HepG2 (cell line): ENCODE data around the gene PSENEN. TPM values are rescaled to one million over a fixed set of nuclear protein-coding genes. Genes with fewer than 3 reads are reported as not detected.

Experiments
- ATAC-seq: fragments of 200-7000 bp; cut with Tn5 transposase; 3 replicates; pipeline ENCODE4 v1.9.1; 2020; ENCODE audit warnings: mild to moderate bottlenecking, moderate library complexity
- BruUV-seq: library from RNA; stranded (reverse); fragments of 400-500 nt; replicated peaks from 2 replicates; lab custom pipeline; 2021; lab: Mats Ljungman, UMichigan
- CTCF ChIA-PET: fragments of 300-600 bp; formaldehyde crosslinking; extraction: SDS; loops from one replicate; lab custom pipeline; 2021; ENCODE audit warnings: low total read pairs, inconsistent platforms, low intra/inter-chr PET ratio; lab: Yijun Ruan, JAX
- POLR2A ChIA-PET: fragments of 350-600 bp; sonication (Branson Sonifier 250); formaldehyde crosslinking; loops from one replicate; lab custom pipeline; 2020; ENCODE audit warnings: antibody characterized with exemption, inconsistent platforms; lab: Yijun Ruan, JAX
- DNase-seq: peaks from one replicate; pipeline ENCODE4 v3.0.0-alpha.2; 2015; ENCODE audit warnings: low spot score
- FAIRE-seq: peaks from 3 replicates; lab custom pipeline; 2011; peaks lifted over from hg19 to GRCh38; lab: Jason Lieb, UNC
- H2AFZ ChIP-seq: one replicate; pipeline ENCODE4 v1.6.1; 2011; ENCODE audit warnings: low read length, inconsistent platforms
- H3K27ac ChIP-seq: fragments of 300-600 bp; 3 replicates; pipeline ENCODE4 v1.8.0; 2011; ENCODE audit warnings: mixed run types, mild to moderate bottlenecking, mixed read lengths, low read length, inconsistent platforms; ENCODE audit not compliant: insufficient read depth; ENCODE audit errors: extremely low read length
- H3K27me3 ChIP-seq, 2 experiments: fragments of 200-600 bp in 1 of 2; 2 replicates in 1 of 2; 3 replicates in 1 of 2; pipeline versions ENCODE4 v1.6.0 to v1.8.0; 2011; ENCODE audit warnings: low read length in 2 of 2, mild to moderate bottlenecking in 2 of 2, moderate library complexity in 2 of 2, inconsistent platforms in 1 of 2; ENCODE audit not compliant: insufficient read depth in 2 of 2, control insufficient read depth in 1 of 2
- H3K36me3 ChIP-seq, 2 experiments: fragments of 200-600 bp in 1 of 2; replicated peaks in 1 of 2; 2 replicates in 1 of 2; 3 replicates in 1 of 2; pipeline versions ENCODE4 v1.5.1 to v1.8.0; 2011; ENCODE audit warnings: low read length in 2 of 2, inconsistent platforms in 1 of 2; ENCODE audit not compliant: insufficient read depth in 2 of 2, control insufficient read depth in 1 of 2
- H3K4me1 ChIP-seq: 2 replicates; pipeline ENCODE4 v1.5.1; 2012; ENCODE audit warnings: low read length, inconsistent platforms; ENCODE audit not compliant: insufficient read depth
- H3K4me2 ChIP-seq: 2 replicates; pipeline ENCODE4 v1.6.0; 2011; ENCODE audit warnings: low read depth, low read length, inconsistent platforms
- H3K4me3 ChIP-seq, 3 experiments: fragments of 200-600 bp in 1 of 3; sonication (generic), shearing (Covaris generic) in 1 of 3; replicated peaks in 1 of 3; 2 replicates each; pipeline ENCODE4 v1.5.1; 2011 to 2016; ENCODE audit warnings: low read length in 3 of 3, inconsistent platforms in 2 of 3, low read depth in 2 of 3, mild to moderate bottlenecking in 2 of 3, control low read depth in 1 of 3, mixed read lengths in 1 of 3; ENCODE audit not compliant: insufficient read depth in 1 of 3
- H3K79me2 ChIP-seq: one replicate; pipeline ENCODE4 v1.6.1; 2011; ENCODE audit warnings: low read length, inconsistent platforms; ENCODE audit not compliant: insufficient read depth
- H3K9ac ChIP-seq: 2 replicates; pipeline ENCODE4 v1.6.0; 2011; ENCODE audit warnings: mild to moderate bottlenecking, low read depth, low read length, inconsistent platforms; ENCODE audit not compliant: insufficient read depth
- H3K9me3 ChIP-seq: 2 replicates; pipeline ENCODE4 v1.5.1; 2012; ENCODE audit warnings: mild to moderate bottlenecking, low read length
- H4K20me1 ChIP-seq: 2 replicates; pipeline ENCODE4 v1.6.0; 2011; ENCODE audit warnings: inconsistent platforms, mild to moderate bottlenecking, low read length, moderate library complexity; ENCODE audit not compliant: insufficient read depth
- CREB1 ChIP-seq, 2 experiments: fragments of 450-650 bp in 1 of 2; IDR thresholded peaks; 2 replicates each; pipeline ENCODE4 v1.6.1; 2016 to 2017; ENCODE audit warnings: control low read depth in 1 of 2, mild to moderate bottlenecking in 1 of 2, missing compliant biosample characterization in 1 of 2, missing genetic modification characterization in 1 of 2
- DMAP1 ChIP-seq: IDR thresholded peaks from 2 replicates; pipeline ENCODE4 v1.6.1; 2016
- HHEX ChIP-seq: IDR thresholded peaks from 2 replicates; pipeline ENCODE4 v1.6.1; 2016; ENCODE audit warnings: control low read depth
- JUN ChIP-seq: sonication (generic); formaldehyde crosslinking; IDR thresholded peaks from 2 replicates; pipeline ENCODE4 v1.4.0; 2020; ENCODE audit warnings: mild to moderate bottlenecking, missing genetic modification reagents
- KAT2B ChIP-seq: fragments of 150-350 bp; IDR thresholded peaks from 2 replicates; pipeline ENCODE4 v1.6.1; 2014; ENCODE audit warnings: low read depth, low read length, borderline replicate concordance
- NFE2L1 ChIP-seq: sonication (generic); formaldehyde crosslinking; IDR thresholded peaks from 2 replicates; pipeline ENCODE4 v1.4.0; 2020; ENCODE audit warnings: missing genetic modification reagents, mild to moderate bottlenecking, borderline replicate concordance
- RBM22 ChIP-seq: fragments of 200-400 bp; formaldehyde crosslinking; optimal IDR thresholded peaks from 2 replicates; pipeline ENCODE3; 2017; ENCODE audit warnings: mild to moderate bottlenecking, low read length, moderate library complexity
- ZC3H4 ChIP-seq: sonication (generic); formaldehyde crosslinking; IDR thresholded peaks from 2 replicates; pipeline ENCODE4 v1.4.0; 2020; ENCODE audit warnings: missing genetic modification reagents, borderline replicate concordance
- ZFP37 ChIP-seq: sonication (generic); formaldehyde crosslinking; IDR thresholded peaks from 2 replicates; pipeline ENCODE4 v1.4.0; 2020; ENCODE audit warnings: missing genetic modification reagents, borderline replicate concordance
- ZFP62 ChIP-seq: sonication (generic); formaldehyde crosslinking; IDR thresholded peaks from 2 replicates; pipeline ENCODE4 v1.4.0; 2020; ENCODE audit warnings: missing genetic modification reagents
- ZNF30 ChIP-seq: sonication (generic); formaldehyde crosslinking; IDR thresholded peaks from 2 replicates; pipeline ENCODE4 v1.5.0; 2020; ENCODE audit warnings: mild to moderate bottlenecking, missing genetic modification reagents
- ZNF501 ChIP-seq: sonication (generic); formaldehyde crosslinking; IDR thresholded peaks from 2 replicates; pipeline ENCODE4 v1.5.1; 2020; ENCODE audit warnings: mild to moderate bottlenecking, moderate library complexity, missing genetic modification reagents
- ZNF652 ChIP-seq: IDR thresholded peaks from 2 replicates; pipeline ENCODE4 v1.6.1; 2016; ENCODE audit warnings: low read depth, borderline replicate concordance
- ZNF790 ChIP-seq: sonication (generic); formaldehyde crosslinking; IDR thresholded peaks from 2 replicates; pipeline ENCODE4 v1.8.0; 2022; ENCODE audit warnings: missing genetic modification reagents, mild to moderate bottlenecking, borderline replicate concordance
- ZZZ3 ChIP-seq: sonication (generic); formaldehyde crosslinking; IDR thresholded peaks from 2 replicates; pipeline ENCODE4 v1.4.0; 2020; ENCODE audit warnings: missing genetic modification reagents, mild to moderate bottlenecking, borderline replicate concordance
- WGBS: methylation state at CpG from one replicate; pipeline ENCODE4 v1.1.6; 2017; ENCODE audit warnings: low lambda C conversion rate; 5-methylcytosine and 5-hydroxymethylcytosine counted together
- in situ Hi-C: cut with HindIII; loops from 2 replicates; pipeline ENCODE4 v1.10.0; 2017; ENCODE audit warnings: low pct_unique_long_range_greater_than_20kb; ENCODE audit not compliant: extremely low pct_ligation_motif_present
- intact Hi-C: fragments of 100-400 bp; cut with micrococcal nuclease; formaldehyde crosslinking; loops from one replicate; pipeline ENCODE4 v1.10.0; 2022; ENCODE audit not compliant: unreplicated experiment
- polyA plus RNA-seq, 8 experiments: library from polyadenylated mRNA; depleted of rRNA in 3 of 8; stranded (reverse) in 7 of 8; unstranded in 1 of 8; fragments of >200 nt; fragmentation: Illumina TruSeq in 4 of 8; extraction: Trizol in 4 of 8; gene quantifications; 2 replicates each; pipeline versions ENCODE4 v1.2.1 to v1.2.3, GENCODE V29; 2011 to 2016; ENCODE audit warnings: low read depth in 4 of 8, missing spikeins in 1 of 8, mixed read lengths in 1 of 8; ENCODE audit not compliant: insufficient read depth in 1 of 8
- total RNA-seq, 5 experiments: library from RNA; depleted of rRNA; stranded (reverse); fragments of >200 nt; fragmentation: Illumina TruSeq; extraction: Trizol; gene quantifications; 2 replicates each; pipeline ENCODE4 v1.2.3, GENCODE V29; 2016; ENCODE audit warnings: low read depth in 1 of 5
- TF ChIP-seq, protein P1 (sequence below): sonication (generic); formaldehyde crosslinking; IDR thresholded peaks from 2 replicates; pipeline ENCODE4 v1.8.1; 2022; ENCODE audit warnings: mild to moderate bottlenecking, missing genetic modification reagents
- TF ChIP-seq, protein P2 (sequence below): sonication (generic); formaldehyde crosslinking; IDR thresholded peaks from 2 replicates; pipeline ENCODE4; 2020; ENCODE audit warnings: missing genetic modification reagents, mild to moderate bottlenecking, borderline replicate concordance
- TF ChIP-seq, protein P3 (sequence below): sonication (generic); formaldehyde crosslinking; IDR thresholded peaks from 2 replicates; pipeline ENCODE4 v1.8.0; 2022; ENCODE audit warnings: mild to moderate bottlenecking, missing genetic modification reagents; ENCODE audit not compliant: insufficient replicate concordance
- TF ChIP-seq, protein P4 (sequence below): sonication (generic); formaldehyde crosslinking; IDR thresholded peaks from 2 replicates; pipeline ENCODE4 v1.5.0; 2020; ENCODE audit warnings: missing genetic modification reagents

PSENEN gene
- total and polyA plus RNA-seq, 2 of the 13 experiments (the other 11 are each of a cell fraction or from before 2014, with no cell fraction given), result 16.9 to 34.2 TPM

DNA sequence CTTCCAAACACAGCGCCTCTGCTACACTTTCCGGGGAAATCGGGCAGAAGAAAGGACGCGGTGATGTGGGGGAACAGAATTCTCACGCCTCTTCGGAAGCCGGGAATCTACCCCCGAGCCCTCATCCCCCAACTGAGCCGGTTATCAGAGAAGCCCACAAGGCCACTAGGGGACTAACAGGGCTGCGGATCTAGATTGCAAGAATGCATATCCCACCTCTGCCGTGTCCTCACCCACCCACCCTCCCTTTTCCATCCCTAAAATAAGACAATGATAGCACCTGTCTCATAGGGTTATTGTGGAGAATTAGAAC, 4.3 kb upstream of the PSENEN start:
- POLR2A ChIA-PET, result interaction anchor here (0.8 to 4.6 kb wide), 23 partner anchors 7 to 190 kb away, joined by 3 to 69 read pairs (median 5); partner anchors contain the start of genes COX6B1, HAUS5, HSPB6 and LIN37
- Histone ChIP-seq H3K4me3 (peak overlapping the region; percentile 50 to 84 (median 62); a peak in 5 of 6 replicates), H4K20me1 (no peaks in the 10 kb centered on the region), H3K27ac (peak overlapping the region; percentile 89), H3K9ac (peak overlapping the region; percentile 77), H3K27me3 (no peaks in the 10 kb centered on the region; a peak in 1 of 5 replicates), H3K4me1 (peaks cover 31% of the 10 kb centered on the region), H2AFZ (no peak overlapping the region), H3K4me2 (peak overlapping the region; percentile 94), H3K9me3 (no peaks in the 10 kb centered on the region), H3K79me2 (peaks cover 5% of the 10 kb centered on the region), H3K36me3 (peaks cover 10 to 29% of the 10 kb centered on the region in 2 experiments; a peak in 4 of 5 replicates)
- WGBS, result 0% methylated on average over 9 of the region's 12 CpGs
- no TSS peak for BruUV-seq
- ATAC-seq, result peak; percentile 8
- intact Hi-C loops (loop anchor here (1.0 to 10.0 kb wide), 3 partner anchors 22 to 50 kb away; partner anchors contain the start of gene KMT2B), in situ Hi-C loops (no loop called here)
- no peak for FAIRE-seq
- CTCF ChIA-PET, result no interaction called here
- no peak for DNase-seq
- no peak for TF ChIP-seq ZFP62 (CRISPR knock-in tag)
- TF ChIP-seq ZC3H4, result peak; percentile 11; the same call in 1 of the 2 replicates
- no peak for TF ChIP-seq CREB1 (IDR thresholded peaks at IDR 0.05)
- TF ChIP-seq CREB1 (CRISPR knock-in tag; IDR thresholded peaks at IDR 0.05), result no peak
- TF ChIP-seq, protein P1, sequence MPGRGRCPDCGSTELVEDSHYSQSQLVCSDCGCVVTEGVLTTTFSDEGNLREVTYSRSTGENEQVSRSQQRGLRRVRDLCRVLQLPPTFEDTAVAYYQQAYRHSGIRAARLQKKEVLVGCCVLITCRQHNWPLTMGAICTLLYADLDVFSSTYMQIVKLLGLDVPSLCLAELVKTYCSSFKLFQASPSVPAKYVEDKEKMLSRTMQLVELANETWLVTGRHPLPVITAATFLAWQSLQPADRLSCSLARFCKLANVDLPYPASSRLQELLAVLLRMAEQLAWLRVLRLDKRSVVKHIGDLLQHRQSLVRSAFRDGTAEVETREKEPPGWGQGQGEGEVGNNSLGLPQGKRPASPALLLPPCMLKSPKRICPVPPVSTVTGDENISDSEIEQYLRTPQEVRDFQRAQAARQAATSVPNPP (CRISPR knock-in tag), result no peak
- TF ChIP-seq, protein P2, sequence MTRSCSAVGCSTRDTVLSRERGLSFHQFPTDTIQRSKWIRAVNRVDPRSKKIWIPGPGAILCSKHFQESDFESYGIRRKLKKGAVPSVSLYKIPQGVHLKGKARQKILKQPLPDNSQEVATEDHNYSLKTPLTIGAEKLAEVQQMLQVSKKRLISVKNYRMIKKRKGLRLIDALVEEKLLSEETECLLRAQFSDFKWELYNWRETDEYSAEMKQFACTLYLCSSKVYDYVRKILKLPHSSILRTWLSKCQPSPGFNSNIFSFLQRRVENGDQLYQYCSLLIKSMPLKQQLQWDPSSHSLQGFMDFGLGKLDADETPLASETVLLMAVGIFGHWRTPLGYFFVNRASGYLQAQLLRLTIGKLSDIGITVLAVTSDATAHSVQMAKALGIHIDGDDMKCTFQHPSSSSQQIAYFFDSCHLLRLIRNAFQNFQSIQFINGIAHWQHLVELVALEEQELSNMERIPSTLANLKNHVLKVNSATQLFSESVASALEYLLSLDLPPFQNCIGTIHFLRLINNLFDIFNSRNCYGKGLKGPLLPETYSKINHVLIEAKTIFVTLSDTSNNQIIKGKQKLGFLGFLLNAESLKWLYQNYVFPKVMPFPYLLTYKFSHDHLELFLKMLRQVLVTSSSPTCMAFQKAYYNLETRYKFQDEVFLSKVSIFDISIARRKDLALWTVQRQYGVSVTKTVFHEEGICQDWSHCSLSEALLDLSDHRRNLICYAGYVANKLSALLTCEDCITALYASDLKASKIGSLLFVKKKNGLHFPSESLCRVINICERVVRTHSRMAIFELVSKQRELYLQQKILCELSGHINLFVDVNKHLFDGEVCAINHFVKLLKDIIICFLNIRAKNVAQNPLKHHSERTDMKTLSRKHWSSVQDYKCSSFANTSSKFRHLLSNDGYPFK (CRISPR knock-in tag), result 0 out of 2 replicates have a peak, but pooled peaks have one; percentile 7
- TF ChIP-seq ZFP37 (CRISPR knock-in tag), result no peak
- peak; percentile 16; the same call in 1 of the 2 replicates for TF ChIP-seq DMAP1 (CRISPR knock-in tag)
- TF ChIP-seq RBM22, result no peak
- TF ChIP-seq ZNF790 (CRISPR knock-in tag), result no peak
- TF ChIP-seq, protein P3, sequence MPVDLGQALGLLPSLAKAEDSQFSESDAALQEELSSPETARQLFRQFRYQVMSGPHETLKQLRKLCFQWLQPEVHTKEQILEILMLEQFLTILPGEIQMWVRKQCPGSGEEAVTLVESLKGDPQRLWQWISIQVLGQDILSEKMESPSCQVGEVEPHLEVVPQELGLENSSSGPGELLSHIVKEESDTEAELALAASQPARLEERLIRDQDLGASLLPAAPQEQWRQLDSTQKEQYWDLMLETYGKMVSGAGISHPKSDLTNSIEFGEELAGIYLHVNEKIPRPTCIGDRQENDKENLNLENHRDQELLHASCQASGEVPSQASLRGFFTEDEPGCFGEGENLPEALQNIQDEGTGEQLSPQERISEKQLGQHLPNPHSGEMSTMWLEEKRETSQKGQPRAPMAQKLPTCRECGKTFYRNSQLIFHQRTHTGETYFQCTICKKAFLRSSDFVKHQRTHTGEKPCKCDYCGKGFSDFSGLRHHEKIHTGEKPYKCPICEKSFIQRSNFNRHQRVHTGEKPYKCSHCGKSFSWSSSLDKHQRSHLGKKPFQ (CRISPR knock-in tag), result peak; percentile 4
- no peak for TF ChIP-seq ZNF30 (CRISPR knock-in tag)
- TF ChIP-seq, protein P4, sequence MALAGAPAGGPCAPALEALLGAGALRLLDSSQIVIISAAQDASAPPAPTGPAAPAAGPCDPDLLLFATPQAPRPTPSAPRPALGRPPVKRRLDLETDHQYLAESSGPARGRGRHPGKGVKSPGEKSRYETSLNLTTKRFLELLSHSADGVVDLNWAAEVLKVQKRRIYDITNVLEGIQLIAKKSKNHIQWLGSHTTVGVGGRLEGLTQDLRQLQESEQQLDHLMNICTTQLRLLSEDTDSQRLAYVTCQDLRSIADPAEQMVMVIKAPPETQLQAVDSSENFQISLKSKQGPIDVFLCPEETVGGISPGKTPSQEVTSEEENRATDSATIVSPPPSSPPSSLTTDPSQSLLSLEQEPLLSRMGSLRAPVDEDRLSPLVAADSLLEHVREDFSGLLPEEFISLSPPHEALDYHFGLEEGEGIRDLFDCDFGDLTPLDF (CRISPR knock-in tag), result no peak
- TF ChIP-seq HHEX (CRISPR knock-in tag), result no peak
- no peak for TF ChIP-seq ZZZ3 (CRISPR knock-in tag)
- no peak for TF ChIP-seq ZNF652 (CRISPR knock-in tag)
- no peak for TF ChIP-seq ZNF501
- TF ChIP-seq NFE2L1 (CRISPR knock-in tag), result peak; percentile 9; the same call in 1 of the 2 replicates
- TF ChIP-seq JUN (CRISPR knock-in tag), result no peak
- TF ChIP-seq KAT2B, result no peak
